ENCODE results near the gene CAMK1D.

DNA sequence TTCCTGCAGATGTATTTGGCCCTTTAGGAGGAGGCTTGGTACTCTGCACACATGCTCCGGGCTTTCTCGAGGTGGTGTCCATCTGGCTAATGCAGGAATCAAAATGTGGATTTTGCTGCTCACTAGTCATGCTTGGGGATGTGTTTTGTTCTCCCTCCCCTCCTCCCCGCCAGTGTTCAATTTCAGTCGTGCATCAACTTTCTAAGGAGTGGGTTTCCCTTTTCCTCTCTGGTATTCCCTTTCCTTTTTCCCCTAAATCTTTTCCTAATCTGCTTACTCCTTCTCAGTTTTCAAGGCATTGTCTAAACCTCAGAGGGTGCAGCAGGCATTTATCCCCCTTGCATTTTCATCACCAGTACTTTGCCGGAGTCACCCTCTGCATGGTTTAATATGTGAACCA lies 450.4 kb downstream of the CAMK1D start:
- no peak for TF ChIP-seq NR3C1 (IDR thresholded peaks at IDR 0.05)
- TF ChIP-seq, protein P1, sequence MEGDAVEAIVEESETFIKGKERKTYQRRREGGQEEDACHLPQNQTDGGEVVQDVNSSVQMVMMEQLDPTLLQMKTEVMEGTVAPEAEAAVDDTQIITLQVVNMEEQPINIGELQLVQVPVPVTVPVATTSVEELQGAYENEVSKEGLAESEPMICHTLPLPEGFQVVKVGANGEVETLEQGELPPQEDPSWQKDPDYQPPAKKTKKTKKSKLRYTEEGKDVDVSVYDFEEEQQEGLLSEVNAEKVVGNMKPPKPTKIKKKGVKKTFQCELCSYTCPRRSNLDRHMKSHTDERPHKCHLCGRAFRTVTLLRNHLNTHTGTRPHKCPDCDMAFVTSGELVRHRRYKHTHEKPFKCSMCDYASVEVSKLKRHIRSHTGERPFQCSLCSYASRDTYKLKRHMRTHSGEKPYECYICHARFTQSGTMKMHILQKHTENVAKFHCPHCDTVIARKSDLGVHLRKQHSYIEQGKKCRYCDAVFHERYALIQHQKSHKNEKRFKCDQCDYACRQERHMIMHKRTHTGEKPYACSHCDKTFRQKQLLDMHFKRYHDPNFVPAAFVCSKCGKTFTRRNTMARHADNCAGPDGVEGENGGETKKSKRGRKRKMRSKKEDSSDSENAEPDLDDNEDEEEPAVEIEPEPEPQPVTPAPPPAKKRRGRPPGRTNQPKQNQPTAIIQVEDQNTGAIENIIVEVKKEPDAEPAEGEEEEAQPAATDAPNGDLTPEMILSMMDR (IDR thresholded peaks at IDR 0.05): no peak
- no peak for TF ChIP-seq CBX8 (IDR thresholded peaks at IDR 0.05)
- TF ChIP-seq RFX5 (IDR thresholded peaks at IDR 0.05): no peak
- TF ChIP-seq RAD21 (conservative IDR thresholded peaks at IDR 0.05 in 1 of 2, IDR thresholded peaks at IDR 0.05 in 1 of 2): no peak
